GM18520 (cell line): Measurements from ENCODE around the gene OSBPL5.

ENCODE experiments used
- ATAC-seq: cut with Tn5 transposase; IDR thresholded peaks from one replicate; pipeline ENCODE4 v1.9.1; 2021; ENCODE audit not compliant: unreplicated experiment

Gene OSBPL5

GRCh38 chr11:3165152-3165705, at the start of gene OSBPL5:
Gene OSBPL5 (minus strand): TSS chr11:3165310. CDS start chr11:3129148, 36,162 bp downstream.
- no peak for ATAC-seq

GRCh38 chr11:3214420-3214699, 49.2 kb upstream of the OSBPL5 start:
- ATAC-seq, result no peak

- no peak for ATAC-seq
Observed at GRCh38 chr11:3213659-3214419, 48.7 kb upstream of the OSBPL5 start.

- ATAC-seq, result no peak
Observed at GRCh38 chr11:3208272-3208671, 43.2 kb upstream of the OSBPL5 start.

GRCh38 chr11:3207526-3208189, 42.5 kb upstream of the OSBPL5 start:
- no peak for ATAC-seq

- no peak for ATAC-seq
Observed at GRCh38 chr11:3206922-3207204, 41.8 kb upstream of the OSBPL5 start.

GRCh38 chr11:3206156-3206921, 41.2 kb upstream of the OSBPL5 start:
- no peak for ATAC-seq

- ATAC-seq, result no peak
Observed at GRCh38 chr11:3205261-3206155, 40.4 kb upstream of the OSBPL5 start.

- no peak for ATAC-seq
Observed at GRCh38 chr11:3204141-3205015, 39.3 kb upstream of the OSBPL5 start.

GRCh38 chr11:3203221-3204043, 38.3 kb upstream of the OSBPL5 start:
- no peak for ATAC-seq

- ATAC-seq, result no peak
Observed at GRCh38 chr11:3202759-3203158, 37.6 kb upstream of the OSBPL5 start.

- ATAC-seq, result no peak
Observed at GRCh38 chr11:3202305-3202704, 37.2 kb upstream of the OSBPL5 start.

GRCh38 chr11:3201677-3202181, 36.6 kb upstream of the OSBPL5 start:
- no peak for ATAC-seq

- no peak for ATAC-seq
Observed at GRCh38 chr11:3201112-3201581, 36.0 kb upstream of the OSBPL5 start.

GRCh38 chr11:3200388-3201111, 35.4 kb upstream of the OSBPL5 start:
- ATAC-seq, result no peak

- ATAC-seq, result no peak
Observed at GRCh38 chr11:3199537-3200295, 34.6 kb upstream of the OSBPL5 start.

GRCh38 chr11:3198815-3199214, 33.7 kb upstream of the OSBPL5 start:
- ATAC-seq, result no peak
